HepG2 (cell line): ENCODE measurements around the gene USP5. TPM values are rescaled to one million over a fixed set of nuclear protein-coding genes. Genes with fewer than 3 reads are reported as not detected.

Source experiments
- AFF4 ChIP-seq: sonication (generic); formaldehyde crosslinking; IDR thresholded peaks from 2 replicates; pipeline ENCODE4 v1.4.0; 2020; ENCODE audit warnings: missing genetic modification reagents
- CHD2 ChIP-seq: IDR thresholded peaks from 2 replicates; pipeline ENCODE4 v1.6.1; 2011; ENCODE audit warnings: low read depth, low read length, improper control_type of control experiment
- ETV6 ChIP-seq: sonication (generic); formaldehyde crosslinking; conservative IDR thresholded peaks from 2 replicates; pipeline ENCODE4 v1.4.0; 2020; ENCODE audit warnings: missing genetic modification reagents
- FOXA3 ChIP-seq: IDR thresholded peaks from 2 replicates; pipeline ENCODE4 v1.6.1; 2016; ENCODE audit warnings: missing genetic modification reagents, missing compliant biosample characterization
- FOXM1 ChIP-seq: sonication (generic); formaldehyde crosslinking; IDR thresholded peaks from 2 replicates; pipeline ENCODE4 v1.5.0; 2020; ENCODE audit warnings: missing genetic modification reagents
- GLI4 ChIP-seq: sonication (generic); formaldehyde crosslinking; IDR thresholded peaks from 2 replicates; pipeline ENCODE4 v1.5.1; 2020; ENCODE audit warnings: missing genetic modification reagents, mild to moderate bottlenecking, moderate library complexity, borderline replicate concordance
- KLF16 ChIP-seq, 2 experiments: sonication (generic) in 1 of 2; formaldehyde crosslinking in 1 of 2; IDR thresholded peaks; 2 replicates each; pipeline versions ENCODE4 v1.6.1 to v1.8.0; 2016 to 2023; ENCODE audit warnings: missing genetic modification reagents in 2 of 2, missing compliant biosample characterization in 1 of 2
- KMT2A ChIP-seq: sonication (generic); formaldehyde crosslinking; IDR thresholded peaks from 2 replicates; pipeline ENCODE4 v1.4.0; 2020; ENCODE audit warnings: missing genetic modification reagents
- PRDM15 ChIP-seq: sonication (generic); formaldehyde crosslinking; IDR thresholded peaks from 2 replicates; pipeline ENCODE4 v1.4.0; 2020; ENCODE audit warnings: missing genetic modification reagents
- ZBTB33 ChIP-seq: sonication (generic); formaldehyde crosslinking; IDR thresholded peaks from 2 replicates; pipeline ENCODE4 v1.4.0; 2020; ENCODE audit warnings: missing genetic modification reagents
- ZNF18 ChIP-seq: sonication (generic); formaldehyde crosslinking; IDR thresholded peaks from 2 replicates; pipeline ENCODE4 v1.8.0; 2022; ENCODE audit warnings: mild to moderate bottlenecking, missing genetic modification reagents; ENCODE audit not compliant: insufficient replicate concordance
- ZNF232 ChIP-seq: sonication (generic); formaldehyde crosslinking; IDR thresholded peaks from 2 replicates; pipeline ENCODE4 v1.4.0; 2020; ENCODE audit warnings: missing genetic modification reagents, borderline replicate concordance
- ZNF333 ChIP-seq: sonication (generic); formaldehyde crosslinking; IDR thresholded peaks from 2 replicates; pipeline ENCODE4 v1.4.0; 2020; ENCODE audit warnings: mild to moderate bottlenecking, missing genetic modification reagents, borderline replicate concordance
- ZNF44 ChIP-seq: sonication (generic); formaldehyde crosslinking; IDR thresholded peaks from 2 replicates; pipeline ENCODE4 v1.5.1; 2020; ENCODE audit warnings: mild to moderate bottlenecking, missing genetic modification reagents
- ZNF546 ChIP-seq: sonication (generic); formaldehyde crosslinking; conservative IDR thresholded peaks from 2 replicates; pipeline ENCODE4 v1.8.1; 2023; ENCODE audit warnings: mild to moderate bottlenecking, missing genetic modification reagents
- ZNF589 ChIP-seq: sonication (generic); formaldehyde crosslinking; conservative IDR thresholded peaks from 2 replicates; pipeline ENCODE4 v1.8.0; 2022; ENCODE audit warnings: mild to moderate bottlenecking, moderate library complexity, missing genetic modification reagents
- ZNF776 ChIP-seq: sonication (generic); formaldehyde crosslinking; IDR thresholded peaks from 2 replicates; pipeline ENCODE4 v1.4.0; 2020; ENCODE audit warnings: mild to moderate bottlenecking, missing genetic modification reagents
- ZSCAN25 ChIP-seq: sonication (generic); formaldehyde crosslinking; IDR thresholded peaks from 2 replicates; pipeline ENCODE4 v1.8.0; 2022; ENCODE audit warnings: mild to moderate bottlenecking, missing genetic modification reagents
- polyA plus RNA-seq, 8 experiments: library from polyadenylated mRNA; depleted of rRNA in 3 of 8; stranded (reverse) in 7 of 8; unstranded in 1 of 8; fragments of >200 nt; fragmentation: Illumina TruSeq in 4 of 8; extraction: Trizol in 4 of 8; gene quantifications; 2 replicates each; pipeline versions ENCODE4 v1.2.1 to v1.2.3, GENCODE V29; 2011 to 2016; ENCODE audit warnings: low read depth in 4 of 8, missing spikeins in 1 of 8, mixed read lengths in 1 of 8; ENCODE audit not compliant: insufficient read depth in 1 of 8
- total RNA-seq, 5 experiments: library from RNA; depleted of rRNA; stranded (reverse); fragments of >200 nt; fragmentation: Illumina TruSeq; extraction: Trizol; gene quantifications; 2 replicates each; pipeline ENCODE4 v1.2.3, GENCODE V29; 2016; ENCODE audit warnings: low read depth in 1 of 5

Gene USP5
- total and polyA plus RNA-seq, 2 of the 13 experiments (the other 11 are each of a cell fraction or from before 2014, with no cell fraction given): 39.6 to 56.0 TPM

- TF ChIP-seq PRDM15: peak; percentile 81
- peak; percentile 63; the same call in 1 of the 2 replicates for TF ChIP-seq ETV6 (CRISPR knock-in tag)
- TF ChIP-seq ZSCAN25 (CRISPR knock-in tag): peak; percentile 46
- TF ChIP-seq ZNF333 (CRISPR knock-in tag): peak; percentile 67; the same call in 1 of the 2 replicates
- no peak for TF ChIP-seq ZNF44 (CRISPR knock-in tag)
- no peak for TF ChIP-seq ZNF776 (CRISPR knock-in tag)
- no peak for TF ChIP-seq AFF4 (CRISPR knock-in tag)
- TF ChIP-seq CHD2: peak; percentile 62; the same call in 1 of the 2 replicates
- TF ChIP-seq ZBTB33 (CRISPR knock-in tag): no peak
- 0 out of 2 replicates have a peak, but pooled peaks have one; percentile 16 for TF ChIP-seq KMT2A
- peak; percentile 59; the same call in 1 of the 2 replicates for TF ChIP-seq ZNF589 (CRISPR knock-in tag)
- 0 out of 2 replicates have a peak, but pooled peaks have one; percentile 12 for TF ChIP-seq FOXA3 (CRISPR knock-in tag)
- no peak for TF ChIP-seq ZNF232 (CRISPR knock-in tag)
- no peak for TF ChIP-seq GLI4 (CRISPR knock-in tag)
- peak; percentile 90 for TF ChIP-seq ZNF18 (CRISPR knock-in tag)
- TF ChIP-seq KLF16 (CRISPR knock-in tag; IDR thresholded peaks at IDR 0.05): peak in 1 of 2 experiments; percentile 86; a peak in 2 of 4 replicates
- TF ChIP-seq FOXM1: no peak
- no peak for TF ChIP-seq ZNF546 (CRISPR knock-in tag)
These were observed at the start of gene USP5 (continued) for GRCh38 chr12:6851921-6852650.
